ENCODE data around the gene ASIP.

DNA sequence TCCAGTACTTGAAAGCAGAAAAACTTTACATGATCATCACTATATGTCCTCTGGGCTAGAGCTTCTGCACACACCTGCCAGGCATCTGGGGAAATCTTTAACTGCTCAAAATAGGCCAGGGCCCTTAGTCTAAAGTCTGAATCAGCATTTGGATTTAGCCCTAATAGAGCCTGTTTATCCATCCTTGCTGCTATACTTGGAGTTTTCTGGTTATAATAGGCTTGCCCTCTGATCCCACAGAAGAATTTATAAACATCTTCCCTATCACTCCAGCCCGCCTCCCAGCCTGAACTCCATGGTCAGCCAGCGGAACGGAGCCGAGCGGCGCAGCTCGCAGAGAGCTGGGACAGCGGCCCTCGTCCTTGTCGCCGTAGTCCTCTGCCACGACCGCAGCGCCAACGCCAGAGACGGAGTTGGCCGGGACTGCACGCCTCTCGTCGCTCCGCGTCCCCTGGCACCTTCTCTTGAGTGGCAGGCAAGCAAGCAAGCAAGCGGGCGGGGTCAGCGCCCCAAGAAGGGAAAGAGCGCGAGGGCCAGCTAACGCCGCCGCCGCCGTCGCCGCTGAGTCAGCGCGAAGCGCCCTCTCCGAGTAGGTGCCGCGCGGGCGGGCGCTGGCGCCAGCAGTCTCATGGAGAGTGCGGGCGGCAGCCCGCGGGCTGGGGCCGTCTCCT, 25.4 kb upstream of the ASIP start:
- no peak for TF ChIP-seq ZNF70 (CRISPR knock-in tag; IDR thresholded peaks at IDR 0.05)
- TF ChIP-seq, protein P1, sequence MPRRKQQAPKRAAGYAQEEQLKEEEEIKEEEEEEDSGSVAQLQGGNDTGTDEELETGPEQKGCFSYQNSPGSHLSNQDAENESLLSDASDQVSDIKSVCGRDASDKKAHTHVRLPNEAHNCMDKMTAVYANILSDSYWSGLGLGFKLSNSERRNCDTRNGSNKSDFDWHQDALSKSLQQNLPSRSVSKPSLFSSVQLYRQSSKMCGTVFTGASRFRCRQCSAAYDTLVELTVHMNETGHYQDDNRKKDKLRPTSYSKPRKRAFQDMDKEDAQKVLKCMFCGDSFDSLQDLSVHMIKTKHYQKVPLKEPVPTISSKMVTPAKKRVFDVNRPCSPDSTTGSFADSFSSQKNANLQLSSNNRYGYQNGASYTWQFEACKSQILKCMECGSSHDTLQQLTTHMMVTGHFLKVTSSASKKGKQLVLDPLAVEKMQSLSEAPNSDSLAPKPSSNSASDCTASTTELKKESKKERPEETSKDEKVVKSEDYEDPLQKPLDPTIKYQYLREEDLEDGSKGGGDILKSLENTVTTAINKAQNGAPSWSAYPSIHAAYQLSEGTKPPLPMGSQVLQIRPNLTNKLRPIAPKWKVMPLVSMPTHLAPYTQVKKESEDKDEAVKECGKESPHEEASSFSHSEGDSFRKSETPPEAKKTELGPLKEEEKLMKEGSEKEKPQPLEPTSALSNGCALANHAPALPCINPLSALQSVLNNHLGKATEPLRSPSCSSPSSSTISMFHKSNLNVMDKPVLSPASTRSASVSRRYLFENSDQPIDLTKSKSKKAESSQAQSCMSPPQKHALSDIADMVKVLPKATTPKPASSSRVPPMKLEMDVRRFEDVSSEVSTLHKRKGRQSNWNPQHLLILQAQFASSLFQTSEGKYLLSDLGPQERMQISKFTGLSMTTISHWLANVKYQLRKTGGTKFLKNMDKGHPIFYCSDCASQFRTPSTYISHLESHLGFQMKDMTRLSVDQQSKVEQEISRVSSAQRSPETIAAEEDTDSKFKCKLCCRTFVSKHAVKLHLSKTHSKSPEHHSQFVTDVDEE (CRISPR knock-in tag; IDR thresholded peaks at IDR 0.05): no peak; the same call in 1 of the 2 replicates
- TF ChIP-seq RARB (CRISPR knock-in tag; IDR thresholded peaks at IDR 0.05): no peak

Measured in SK-N-SH treated with all-trans-retinoic acid at 6 μM for 48 hours (cell line).